Stimulated activated CD8-positive, alpha-beta memory T cell treated with anti-CD3 and anti-CD28 coated beads, Interleukin-7, amount 100 ng/mL, for 24 hours (primary cell): ENCODE results near the gene ZIC1.

ENCODE experiments used
- DNase-seq: peaks from one replicate; pipeline ENCODE4 v3.0.0-alpha.2; 2020; ENCODE audit warnings: low read depth

ZIC1 gene

DNA sequence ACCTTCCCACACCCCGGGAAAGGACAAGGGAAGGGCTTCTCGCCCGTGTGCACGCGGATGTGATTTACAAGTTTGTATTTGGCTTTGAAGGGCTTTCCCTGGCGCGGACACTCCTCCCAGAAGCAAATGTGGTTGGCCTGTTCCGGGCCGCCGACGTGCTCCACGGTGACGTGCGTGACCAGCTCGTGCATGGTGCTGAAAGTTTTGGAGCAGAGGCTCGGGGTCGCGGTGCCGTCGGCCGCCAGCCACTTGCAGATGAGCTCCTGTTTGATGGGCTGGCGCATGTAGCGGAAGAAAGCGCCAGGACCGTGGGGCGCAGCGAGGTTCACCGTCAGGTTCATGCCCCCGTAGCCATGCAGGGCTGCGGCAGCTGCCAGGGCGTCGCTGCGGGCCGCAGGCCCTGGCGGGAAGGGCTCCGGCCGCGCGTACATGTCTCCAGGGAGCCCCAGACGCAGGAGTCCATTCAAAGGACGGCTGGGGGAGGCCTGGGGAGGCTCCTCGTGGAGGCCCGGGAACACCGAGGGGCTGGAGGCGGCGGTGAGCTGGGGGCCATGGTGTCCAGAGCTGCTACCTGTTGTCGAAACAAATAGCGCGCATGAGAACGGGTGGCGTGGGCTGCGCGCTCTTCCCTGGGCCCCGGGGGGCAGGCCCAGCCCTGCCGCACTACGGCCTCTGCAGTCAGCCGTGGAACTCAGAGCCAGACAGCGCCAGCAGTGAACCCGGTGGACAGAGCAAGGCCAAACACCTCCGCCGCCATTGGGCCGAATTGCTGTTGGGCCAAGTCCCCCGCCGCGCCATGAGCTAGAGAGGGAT lies 13.1 kb upstream of the ZIC1 start:
- DNase-seq = no peak

- no peak for DNase-seq
These were observed 12.5 kb upstream of the ZIC1 start for GRCh38 chr3:147396712-147397046.

DNA sequence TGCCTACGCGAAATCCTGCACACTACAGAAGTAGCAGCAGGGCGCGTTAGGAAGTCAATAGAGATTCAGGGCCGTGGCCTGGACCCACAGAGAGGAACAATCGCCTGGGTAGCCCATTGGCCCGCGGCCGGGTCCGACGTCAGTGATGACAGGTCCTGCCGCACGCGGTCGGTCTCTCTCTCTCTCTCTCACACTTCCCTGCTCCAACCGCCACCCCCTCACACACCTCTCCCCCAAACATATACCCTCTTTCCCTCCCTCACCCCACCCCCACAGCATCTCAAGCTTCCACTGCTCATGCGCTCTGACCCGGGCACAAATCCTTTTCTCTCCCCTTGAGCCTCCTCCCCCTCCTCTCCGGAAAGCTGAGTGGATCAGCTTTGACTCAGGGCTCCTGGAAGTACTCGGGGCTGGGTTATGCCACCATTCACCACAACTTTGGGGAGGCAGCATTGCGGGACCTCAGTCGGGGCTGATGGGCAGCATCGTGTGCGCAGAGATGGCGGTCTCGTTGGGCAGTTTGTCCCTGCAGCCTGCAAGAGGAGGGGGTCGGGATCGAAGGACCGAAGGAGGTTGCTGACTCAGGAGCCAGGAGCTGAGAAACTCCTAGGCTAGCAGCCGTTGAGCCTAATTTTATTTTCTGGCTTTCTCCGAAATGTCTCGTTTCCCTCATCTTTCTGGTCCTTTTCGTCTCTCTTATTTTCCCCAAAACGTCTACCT lies 11.8 kb upstream of the ZIC1 start:
- DNase-seq = no peak

- DNase-seq = no peak
These were observed 11.0 kb upstream of the ZIC1 start for GRCh38 chr3:147397875-147398812.

GRCh38 chr3:147398813-147399534 lies 10.2 kb upstream of the ZIC1 start:
- DNase-seq = no peak

- no peak for DNase-seq
These were observed 9.1 kb upstream of the ZIC1 start for GRCh38 chr3:147400111-147400510.

- no peak for DNase-seq
These were observed 8.2 kb upstream of the ZIC1 start for GRCh38 chr3:147400999-147401398.

DNA sequence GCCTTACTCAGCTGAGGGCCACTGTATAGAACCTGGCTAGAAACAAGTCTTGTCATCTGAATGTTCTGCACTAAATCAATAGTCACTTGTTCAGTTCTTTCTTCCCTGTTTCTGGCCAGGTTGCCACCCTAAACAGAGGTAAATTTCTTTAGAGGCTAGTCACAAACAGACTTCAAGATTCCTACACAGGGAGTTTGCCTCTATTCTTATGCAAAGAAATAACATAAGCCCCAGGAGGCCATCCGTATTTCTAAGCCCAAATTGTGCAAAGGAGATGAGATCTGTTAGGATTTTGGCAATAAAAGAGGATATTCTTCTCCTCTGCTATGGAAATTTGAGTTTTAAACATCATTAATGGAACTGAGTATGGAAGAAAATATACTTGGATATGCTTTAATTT lies 7.7 kb upstream of the ZIC1 start:
- no peak for DNase-seq

GRCh38 chr3:147402159-147402558 lies 7.0 kb upstream of the ZIC1 start:
- DNase-seq = no peak

DNA sequence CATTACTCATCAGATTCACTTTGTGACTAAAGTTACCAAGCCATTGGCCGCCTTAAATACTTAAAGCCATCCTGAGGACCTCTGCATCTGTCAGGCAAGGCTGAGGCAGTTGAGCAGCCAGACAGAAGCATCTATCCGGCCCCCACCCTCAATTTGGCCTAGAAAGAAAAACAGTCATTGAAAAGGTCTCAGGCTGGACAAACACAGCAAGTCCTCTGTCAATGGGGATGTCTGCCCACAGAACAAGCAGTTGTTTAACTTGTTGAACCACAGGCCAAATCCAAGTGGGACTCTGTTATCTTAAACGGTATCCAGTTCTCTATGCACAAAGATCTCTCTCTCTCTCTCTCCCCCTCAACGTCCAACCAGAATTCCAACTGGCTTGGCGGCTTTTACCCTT lies 5.7 kb upstream of the ZIC1 start:
- no peak for DNase-seq

- DNase-seq = no peak
These were observed 5.0 kb upstream of the ZIC1 start for GRCh38 chr3:147404000-147404799.

DNA sequence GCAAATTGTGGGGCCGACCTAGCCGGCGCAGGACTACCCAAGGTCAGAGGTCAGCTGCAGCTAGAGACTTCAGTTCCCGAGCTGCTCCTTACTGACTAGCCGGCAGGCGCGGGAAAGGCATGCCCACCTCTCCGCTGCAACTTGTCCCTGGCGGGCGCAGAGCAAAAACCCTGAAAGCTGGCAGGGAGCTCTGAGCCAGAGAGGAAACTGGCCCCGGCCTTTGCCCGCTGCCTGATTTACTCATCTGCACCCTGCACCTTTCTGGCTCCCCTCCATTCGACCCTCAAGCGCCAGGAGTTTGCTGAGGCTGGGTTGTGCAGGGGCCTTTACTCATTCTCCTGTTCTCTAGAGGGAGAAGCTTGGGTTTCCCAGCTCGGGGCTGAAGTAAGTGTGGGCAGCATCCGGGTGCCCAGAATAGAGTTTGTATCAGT lies 4.3 kb upstream of the ZIC1 start:
- no peak for DNase-seq

- no peak for DNase-seq
These were observed 3.7 kb upstream of the ZIC1 start for GRCh38 chr3:147405231-147406027.

- no peak for DNase-seq
These were observed 2.9 kb upstream of the ZIC1 start, which contains the start of gene ZIC4 for GRCh38 chr3:147406028-147406931. ZIC4 (minus strand) TSS chr3:147406543; CDS start chr3:147402797, 3,746 bp downstream.

DNA sequence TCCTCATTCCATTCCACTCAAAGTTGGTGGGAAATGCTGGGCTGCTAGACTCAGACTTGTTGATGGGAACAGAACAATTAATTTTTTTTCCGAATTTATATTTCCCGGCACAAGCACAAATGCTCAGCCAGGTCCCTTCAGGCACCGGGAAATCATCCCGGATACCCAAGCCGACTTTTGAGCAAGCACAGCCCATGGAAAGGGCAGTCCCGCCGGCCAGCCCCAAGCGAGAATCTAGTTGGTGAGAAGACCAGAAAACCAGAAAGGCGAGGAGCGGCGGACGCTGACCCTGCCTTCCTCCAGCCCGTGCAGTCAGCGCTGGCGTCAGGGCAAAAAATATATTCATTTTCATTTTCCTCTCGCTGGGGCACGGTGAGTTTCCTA lies 2.1 kb upstream of the ZIC1 start:
- DNase-seq = no peak

DNA sequence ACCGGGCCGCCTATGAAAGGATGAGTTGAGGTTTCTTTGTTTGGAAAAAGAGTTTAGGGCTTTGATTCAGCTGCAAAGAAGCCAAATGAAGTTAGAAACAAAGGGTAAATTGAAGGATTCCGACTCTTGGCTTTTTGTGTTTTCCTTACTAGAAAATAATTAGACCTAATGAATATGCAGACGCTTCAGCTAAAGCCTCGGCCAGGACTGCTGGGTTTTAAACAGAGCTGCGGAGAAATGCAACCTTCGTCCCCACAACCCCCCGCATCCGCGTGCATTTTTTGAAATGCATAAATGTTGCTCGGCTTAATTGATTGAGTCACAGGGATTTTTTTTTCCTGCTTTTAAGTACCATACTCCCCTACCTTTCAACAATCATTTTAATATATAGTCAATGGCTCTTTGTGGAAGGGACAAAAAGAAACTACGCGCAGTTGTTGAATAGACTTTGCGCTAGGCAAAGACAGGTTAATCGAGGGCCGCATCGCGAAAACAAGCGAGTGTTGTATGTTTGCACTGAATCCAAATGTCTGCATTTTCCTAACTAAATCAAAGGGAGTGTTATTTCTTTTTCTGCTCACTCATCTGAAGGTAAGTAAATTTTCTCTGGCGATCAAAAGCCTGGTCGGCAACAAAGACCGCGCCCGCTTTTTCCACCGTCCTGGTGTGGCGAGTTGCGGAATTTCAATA lies 1.5 kb upstream of the ZIC1 start:
- DNase-seq = no peak

DNA sequence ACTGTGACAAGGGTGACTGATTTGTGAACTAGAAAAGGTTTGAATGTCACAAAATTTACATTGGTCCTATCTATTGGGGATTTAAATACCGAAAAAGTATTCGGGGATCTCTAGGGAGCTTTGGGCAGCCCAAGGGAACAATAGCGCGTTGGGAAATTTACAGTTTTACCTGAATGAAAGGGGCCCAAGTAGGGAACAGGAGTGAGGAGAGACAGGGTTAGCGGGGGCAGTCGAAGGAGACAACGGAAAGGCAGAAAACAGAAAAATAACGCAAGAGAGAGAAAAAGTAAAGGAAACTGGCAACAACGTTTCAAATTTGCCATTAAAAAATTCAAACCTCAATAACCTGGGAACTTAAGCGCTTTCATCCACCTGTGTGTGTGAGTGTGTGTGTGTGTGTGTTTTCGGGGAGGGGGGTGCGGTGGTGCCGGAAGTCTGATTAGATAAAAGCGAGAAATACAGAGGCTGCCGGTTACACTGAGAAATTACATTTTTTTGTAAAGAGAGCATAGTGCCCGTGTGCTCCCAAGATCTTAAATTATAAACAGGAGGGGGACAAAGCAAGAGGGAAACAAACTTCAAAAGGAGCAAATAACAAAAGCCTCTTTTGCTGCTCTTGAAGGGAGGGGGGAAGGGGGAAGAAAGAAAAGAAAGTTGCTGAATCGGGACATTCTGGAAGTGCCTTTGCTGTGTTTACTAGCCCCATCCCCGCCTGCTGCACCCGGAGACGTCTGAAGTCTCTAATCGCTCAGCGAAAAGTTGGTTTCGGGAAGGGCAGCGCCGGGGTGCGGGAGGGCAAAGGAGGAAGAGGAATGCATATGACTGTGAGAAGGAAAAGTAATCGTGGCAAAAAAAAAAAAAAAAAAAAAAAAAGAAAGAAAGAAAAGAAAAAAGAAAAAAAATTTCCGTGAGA lies 721 bp upstream of the ZIC1 start:
- DNase-seq = no peak
